Neural cell (in vitro differentiated cells): ENCODE data around the gene FHAD1. TPM values are rescaled to one million over a fixed set of nuclear protein-coding genes. Genes with fewer than 3 reads are reported as not detected.

Source experiments
- H2AFZ ChIP-seq: fragments of 200-600, 300-800 bp; sonication (generic), shearing (Covaris generic); 2 replicates; pipeline ENCODE4 v1.6.0; 2014; ENCODE audit warnings: low read depth, mild to moderate bottlenecking, antibody characterized with exemption, low read length, moderate library complexity
- H3F3A ChIP-seq: fragments of 200-600 bp; shearing (Covaris generic); 2 replicates; pipeline ENCODE4 v1.6.1; 2016; ENCODE audit warnings: mild to moderate bottlenecking, moderate library complexity, mixed read lengths, antibody characterized with exemption, low read length; ENCODE audit not compliant: insufficient read depth, poor library complexity, severe bottlenecking
- H3K27ac ChIP-seq: fragments of 200-600, 300-800 bp; sonication (generic), shearing (Covaris generic); 2 replicates; pipeline ENCODE4 v1.5.1; 2014; ENCODE audit warnings: mild to moderate bottlenecking, low read length, moderate library complexity
- H3K27me3 ChIP-seq: fragments of 300-800, 200-600 bp; sonication (generic), shearing (Covaris generic); 2 replicates; pipeline ENCODE4 v1.6.0; 2014; ENCODE audit warnings: mild to moderate bottlenecking, low read depth, low read length, moderate library complexity; ENCODE audit not compliant: insufficient read depth
- H3K36me3 ChIP-seq: fragments of 300-800, 200-600 bp; sonication (generic), shearing (Covaris generic); 2 replicates; pipeline ENCODE4 v1.5.1; 2014; ENCODE audit warnings: mild to moderate bottlenecking, antibody characterized with exemption, low read length, moderate library complexity; ENCODE audit not compliant: insufficient read depth
- H3K4me2 ChIP-seq: fragments of 300-800, 200-600 bp; sonication (generic), shearing (Covaris generic); 2 replicates; pipeline ENCODE4 v1.6.0; 2014; ENCODE audit warnings: mild to moderate bottlenecking, low read length
- H3K4me3 ChIP-seq: fragments of 300-800, 200-600 bp; sonication (generic), shearing (Covaris generic); 2 replicates; pipeline ENCODE4 v1.5.1; 2014; ENCODE audit warnings: mild to moderate bottlenecking, low read length, moderate library complexity
- H3K79me2 ChIP-seq: fragments of 200-600 bp; shearing (Covaris generic); replicated peaks from 2 replicates; pipeline ENCODE4 v1.6.0; 2014; ENCODE audit warnings: mild to moderate bottlenecking, low read length, moderate library complexity; ENCODE audit not compliant: insufficient read depth
- H3K9ac ChIP-seq: fragments of 300-800, 200-600 bp; sonication (generic), shearing (Covaris generic); 2 replicates; pipeline ENCODE4 v1.6.1; 2016; ENCODE audit warnings: mild to moderate bottlenecking, low read length, mixed read lengths
- H3K9me2 ChIP-seq: fragments of 200-600 bp; shearing (Covaris generic); 2 replicates; pipeline ENCODE4 v1.6.1; 2016; ENCODE audit warnings: mild to moderate bottlenecking, low read length, mixed read lengths; ENCODE audit not compliant: insufficient read depth
- H3K9me3 ChIP-seq: fragments of 200-600, 300-800 bp; sonication (generic), shearing (Covaris generic); 2 replicates; pipeline ENCODE4 v1.6.1; 2016; ENCODE audit warnings: mild to moderate bottlenecking, mixed run types, low read length, moderate library complexity, mixed read lengths
- H4K20me1 ChIP-seq: fragments of 200-600 bp; shearing (Covaris generic); 2 replicates; pipeline ENCODE4 v1.6.1; 2016; ENCODE audit warnings: mild to moderate bottlenecking, mixed run types; ENCODE audit not compliant: insufficient read depth
- EP300 ChIP-seq: fragments of 450-650 bp; conservative IDR thresholded peaks from 2 replicates; pipeline ENCODE4 v1.6.1; 2014; ENCODE audit warnings: antibody characterized with exemption, mild to moderate bottlenecking, moderate library complexity; ENCODE audit not compliant: poor library complexity, severe bottlenecking
- EZH2 ChIP-seq: fragments of 200-600, 300-800 bp; shearing (Covaris generic), sonication (generic); IDR thresholded peaks from 2 replicates; pipeline ENCODE4 v1.6.1; 2014; ENCODE audit warnings: antibody characterized with exemption, low read length, borderline replicate concordance, mild to moderate bottlenecking; ENCODE audit not compliant: insufficient read depth, poor library complexity, severe bottlenecking
- MXI1 ChIP-seq: fragments of 450-650 bp; conservative IDR thresholded peaks from 2 replicates; pipeline ENCODE4 v1.6.1; 2014; ENCODE audit warnings: antibody characterized with exemption, mild to moderate bottlenecking; ENCODE audit not compliant: poor library complexity, severe bottlenecking
- POLR2AphosphoS5 ChIP-seq: IDR thresholded peaks from 2 replicates; pipeline ENCODE4 v1.6.1; 2012
- RAD21 ChIP-seq: fragments of 450-650 bp; conservative IDR thresholded peaks from 2 replicates; pipeline ENCODE4 v1.6.1; 2014; ENCODE audit warnings: antibody characterized with exemption, mild to moderate bottlenecking, moderate library complexity
- SMC3 ChIP-seq: fragments of 450-650 bp; conservative IDR thresholded peaks from 2 replicates; pipeline ENCODE4 v1.6.1; 2014; ENCODE audit warnings: antibody characterized with exemption, mild to moderate bottlenecking, moderate library complexity; ENCODE audit not compliant: poor library complexity
- TAF1 ChIP-seq: IDR thresholded peaks from 2 replicates; pipeline ENCODE4 v1.6.1; 2012; ENCODE audit warnings: low read depth
- polyA plus RNA-seq: library from polyadenylated mRNA; depleted of rRNA; stranded (reverse); fragments of >200 nt; gene quantifications from 2 replicates; pipeline ENCODE4 v1.2.3, GENCODE V29; 2014
- TF ChIP-seq, protein P1 (sequence below): fragments of 450-650 bp; IDR thresholded peaks from 2 replicates; pipeline ENCODE4 v1.5.1; 2014; ENCODE audit warnings: antibody characterized with exemption, mild to moderate bottlenecking, moderate library complexity; ENCODE audit not compliant: poor library complexity, severe bottlenecking
- TF ChIP-seq, protein P2 (sequence below): IDR thresholded peaks from 2 replicates; pipeline ENCODE4 v1.6.1; 2012; ENCODE audit warnings: borderline replicate concordance

Gene FHAD1
- polyA plus RNA-seq, 1 donor from 2014 or later = 0.46 TPM

DNA sequence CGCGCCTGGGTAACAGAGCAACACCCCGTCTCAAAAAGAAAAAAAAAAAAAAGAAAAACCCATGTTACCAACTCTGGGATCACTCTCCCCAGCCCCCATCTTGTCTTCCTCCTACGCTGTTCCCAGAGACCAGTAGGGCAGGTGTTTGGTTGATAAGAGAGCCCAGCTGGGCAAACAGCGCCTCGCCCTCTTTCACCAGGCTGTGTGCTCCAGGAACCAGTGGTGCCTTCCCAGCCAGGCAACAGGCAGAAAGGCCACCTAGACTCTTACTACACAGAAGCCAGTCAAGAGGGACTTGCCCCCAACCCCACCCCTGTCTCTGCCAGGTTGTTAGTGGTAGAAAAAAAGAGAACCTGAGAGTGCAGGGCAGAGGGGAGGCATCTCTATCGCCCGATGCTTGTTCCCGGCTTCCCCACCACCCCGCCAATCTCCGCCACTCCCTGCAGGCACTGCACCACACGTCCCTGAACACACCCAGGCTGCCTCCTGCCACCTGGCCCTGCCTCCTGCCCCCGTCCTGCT lies 177.2 kb downstream of the FHAD1 start:
- H3K4me3 ChIP-seq = no peak overlapping the region
- no peaks in the 10 kb centered on the region for H3F3A ChIP-seq
- TF ChIP-seq EP300 (no peak), EZH2 (no peak), MXI1 (no peak), POLR2AphosphoS5 (no peak), RAD21 (no peak), SMC3 (no peak), TAF1 (no peak)
- TF ChIP-seq, protein P1, sequence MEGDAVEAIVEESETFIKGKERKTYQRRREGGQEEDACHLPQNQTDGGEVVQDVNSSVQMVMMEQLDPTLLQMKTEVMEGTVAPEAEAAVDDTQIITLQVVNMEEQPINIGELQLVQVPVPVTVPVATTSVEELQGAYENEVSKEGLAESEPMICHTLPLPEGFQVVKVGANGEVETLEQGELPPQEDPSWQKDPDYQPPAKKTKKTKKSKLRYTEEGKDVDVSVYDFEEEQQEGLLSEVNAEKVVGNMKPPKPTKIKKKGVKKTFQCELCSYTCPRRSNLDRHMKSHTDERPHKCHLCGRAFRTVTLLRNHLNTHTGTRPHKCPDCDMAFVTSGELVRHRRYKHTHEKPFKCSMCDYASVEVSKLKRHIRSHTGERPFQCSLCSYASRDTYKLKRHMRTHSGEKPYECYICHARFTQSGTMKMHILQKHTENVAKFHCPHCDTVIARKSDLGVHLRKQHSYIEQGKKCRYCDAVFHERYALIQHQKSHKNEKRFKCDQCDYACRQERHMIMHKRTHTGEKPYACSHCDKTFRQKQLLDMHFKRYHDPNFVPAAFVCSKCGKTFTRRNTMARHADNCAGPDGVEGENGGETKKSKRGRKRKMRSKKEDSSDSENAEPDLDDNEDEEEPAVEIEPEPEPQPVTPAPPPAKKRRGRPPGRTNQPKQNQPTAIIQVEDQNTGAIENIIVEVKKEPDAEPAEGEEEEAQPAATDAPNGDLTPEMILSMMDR = no peak
- TF ChIP-seq, protein P2, sequence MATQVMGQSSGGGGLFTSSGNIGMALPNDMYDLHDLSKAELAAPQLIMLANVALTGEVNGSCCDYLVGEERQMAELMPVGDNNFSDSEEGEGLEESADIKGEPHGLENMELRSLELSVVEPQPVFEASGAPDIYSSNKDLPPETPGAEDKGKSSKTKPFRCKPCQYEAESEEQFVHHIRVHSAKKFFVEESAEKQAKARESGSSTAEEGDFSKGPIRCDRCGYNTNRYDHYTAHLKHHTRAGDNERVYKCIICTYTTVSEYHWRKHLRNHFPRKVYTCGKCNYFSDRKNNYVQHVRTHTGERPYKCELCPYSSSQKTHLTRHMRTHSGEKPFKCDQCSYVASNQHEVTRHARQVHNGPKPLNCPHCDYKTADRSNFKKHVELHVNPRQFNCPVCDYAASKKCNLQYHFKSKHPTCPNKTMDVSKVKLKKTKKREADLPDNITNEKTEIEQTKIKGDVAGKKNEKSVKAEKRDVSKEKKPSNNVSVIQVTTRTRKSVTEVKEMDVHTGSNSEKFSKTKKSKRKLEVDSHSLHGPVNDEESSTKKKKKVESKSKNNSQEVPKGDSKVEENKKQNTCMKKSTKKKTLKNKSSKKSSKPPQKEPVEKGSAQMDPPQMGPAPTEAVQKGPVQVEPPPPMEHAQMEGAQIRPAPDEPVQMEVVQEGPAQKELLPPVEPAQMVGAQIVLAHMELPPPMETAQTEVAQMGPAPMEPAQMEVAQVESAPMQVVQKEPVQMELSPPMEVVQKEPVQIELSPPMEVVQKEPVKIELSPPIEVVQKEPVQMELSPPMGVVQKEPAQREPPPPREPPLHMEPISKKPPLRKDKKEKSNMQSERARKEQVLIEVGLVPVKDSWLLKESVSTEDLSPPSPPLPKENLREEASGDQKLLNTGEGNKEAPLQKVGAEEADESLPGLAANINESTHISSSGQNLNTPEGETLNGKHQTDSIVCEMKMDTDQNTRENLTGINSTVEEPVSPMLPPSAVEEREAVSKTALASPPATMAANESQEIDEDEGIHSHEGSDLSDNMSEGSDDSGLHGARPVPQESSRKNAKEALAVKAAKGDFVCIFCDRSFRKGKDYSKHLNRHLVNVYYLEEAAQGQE = no peak
- H3K4me2 ChIP-seq = no peak overlapping the region
- no peak overlapping the region for H3K9ac ChIP-seq
- no peaks in the 10 kb centered on the region for H3K79me2 ChIP-seq
- H4K20me1 ChIP-seq = no peaks in the 10 kb centered on the region
- no peak overlapping the region for H3K27ac ChIP-seq
- H3K9me2 ChIP-seq = no peaks in the 10 kb centered on the region
- H3K9me3 ChIP-seq = no peaks in the 10 kb centered on the region
- no peak overlapping the region for H2AFZ ChIP-seq
- no peaks in the 10 kb centered on the region for H3K27me3 ChIP-seq
- H3K36me3 ChIP-seq = no peaks in the 10 kb centered on the region

DNA sequence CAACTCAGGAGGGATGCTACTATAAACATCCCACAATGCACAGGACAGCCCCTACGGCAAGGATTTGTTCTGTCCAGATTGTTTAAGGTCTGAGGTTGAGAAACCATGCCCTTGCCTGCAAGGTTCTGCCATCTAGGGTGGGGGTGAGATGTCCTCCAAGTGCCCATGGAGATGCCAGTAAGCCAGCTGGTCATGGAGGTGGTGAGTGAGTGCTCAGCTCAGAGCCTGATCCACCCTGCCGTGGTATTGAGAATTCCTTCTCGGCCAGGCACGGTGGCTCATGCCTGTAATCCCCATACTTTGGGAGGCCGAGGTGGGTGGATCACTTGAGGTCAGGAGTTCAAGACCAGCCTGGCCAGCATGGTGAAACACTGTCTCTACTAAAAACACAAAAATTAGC lies 178.0 kb downstream of the FHAD1 start:
- no peaks in the 10 kb centered on the region for H3K79me2 ChIP-seq
- H3K27ac ChIP-seq = no peak overlapping the region
- no peaks in the 10 kb centered on the region for H3K9me3 ChIP-seq
- no peaks in the 10 kb centered on the region for H3K27me3 ChIP-seq
- no peaks in the 10 kb centered on the region for H3K9me2 ChIP-seq
- H3K4me3 ChIP-seq = no peak overlapping the region
- no peaks in the 10 kb centered on the region for H3K36me3 ChIP-seq
- no peak overlapping the region for H2AFZ ChIP-seq
- TF ChIP-seq POLR2AphosphoS5 (no peak), SMC3 (no peak), EP300 (no peak), MXI1 (no peak), RAD21 (no peak), TAF1 (no peak)
- TF ChIP-seq, protein P1 = no peak
- TF ChIP-seq, protein P2 = no peak
- H3K4me2 ChIP-seq = no peak overlapping the region
- no peaks in the 10 kb centered on the region for H3F3A ChIP-seq
- H4K20me1 ChIP-seq = no peaks in the 10 kb centered on the region
- no peak overlapping the region for H3K9ac ChIP-seq
